ENCODE results near the gene TMPRSS6. TPM values are rescaled to one million over a fixed set of nuclear protein-coding genes. Genes with fewer than 3 reads are reported as not detected.

TMPRSS6 gene
- total RNA-seq, 1 donor from 2014 or later, result 2.1 TPM

GRCh38 chr22:37095113-37095512 is 14.4 kb downstream of the TMPRSS6 start:
- Histone ChIP-seq H3K27me3 (peaks cover 25% of the 10 kb centered on the region), H3K27ac (no peak overlapping the region)
- intact Hi-C loops (cut with DNase I), result no loop called here

GRCh38 chr22:37094239-37094638 is 15.3 kb downstream of the TMPRSS6 start:
- Histone ChIP-seq H3K4me1 (no peaks in the 10 kb centered on the region), H3K36me3 (no peaks in the 10 kb centered on the region), H3K27me3 (peaks cover 25% of the 10 kb centered on the region), H3K27ac (no peak overlapping the region), H3K9me3 (no peaks in the 10 kb centered on the region), H3K4me3 (no peak overlapping the region)
- no peak for TF ChIP-seq CTCF (IDR thresholded peaks at IDR 0.05)
- intact Hi-C loops (cut with DNase I), result no loop called here
- no peak for ATAC-seq
- DNase-seq, result no peak

More at GRCh38 chr22:37095113-37095512, 14.4 kb downstream of the TMPRSS6 start:
- Histone ChIP-seq H3K4me1 (no peaks in the 10 kb centered on the region), H3K36me3 (no peaks in the 10 kb centered on the region), H3K9me3 (no peaks in the 10 kb centered on the region), H3K4me3 (no peak overlapping the region)
- DNase-seq (no peak), ATAC-seq (no peak)
- TF ChIP-seq CTCF (IDR thresholded peaks at IDR 0.05), result no peak

GRCh38 chr22:37092997-37093396 is 16.5 kb downstream of the TMPRSS6 start:
- intact Hi-C loops (cut with DNase I), result no loop called here
- Histone ChIP-seq H3K4me1 (no peaks in the 10 kb centered on the region), H3K9me3 (no peaks in the 10 kb centered on the region), H3K36me3 (no peaks in the 10 kb centered on the region), H3K4me3 (no peak overlapping the region), H3K27ac (no peak overlapping the region), H3K27me3 (peaks cover 25% of the 10 kb centered on the region)
- ATAC-seq (no peak), DNase-seq (no peak)
- TF ChIP-seq CTCF (IDR thresholded peaks at IDR 0.05), result no peak

GRCh38 chr22:37091994-37092393 is 17.5 kb downstream of the TMPRSS6 start:
- Histone ChIP-seq H3K9me3 (no peaks in the 10 kb centered on the region), H3K27me3 (peaks cover 20% of the 10 kb centered on the region), H3K4me1 (no peaks in the 10 kb centered on the region), H3K4me3 (no peak overlapping the region), H3K27ac (no peak overlapping the region), H3K36me3 (no peaks in the 10 kb centered on the region)
- ATAC-seq, result peak; percentile 55
- TF ChIP-seq CTCF (IDR thresholded peaks at IDR 0.05), result no peak
- intact Hi-C loops (cut with DNase I), result no loop called here
- DNase-seq, result no peak

- H3K36me3 ChIP-seq, result no peaks in the 10 kb centered on the region
Observed at GRCh38 chr22:37090920-37091695, 18.4 kb downstream of the TMPRSS6 start.

More at GRCh38 chr22:37090920-37091695, 18.4 kb downstream of the TMPRSS6 start:
- ATAC-seq (no peak), DNase-seq (no peak)
- peaks cover 11% of the 10 kb centered on the region for H3K27me3 ChIP-seq
- H3K27ac ChIP-seq, result no peak overlapping the region
- no peak for TF ChIP-seq CTCF (IDR thresholded peaks at IDR 0.05)
- no peaks in the 10 kb centered on the region for H3K9me3 ChIP-seq
- intact Hi-C loops (cut with DNase I), result no loop called here
- no peaks in the 10 kb centered on the region for H3K4me1 ChIP-seq
- H3K4me3 ChIP-seq, result no peak overlapping the region

All from upper lobe of right lung (tissue), 1 donor.